Activated naive CD8-positive, alpha-beta T cell treated with anti-CD3 and anti-CD28 coated beads, Interleukin-2, amount 50 U/mL, for 16 hours (primary cell): Measurements from ENCODE around the gene SIGLEC10.

Experiments
- DNase-seq: peaks from one replicate; pipeline ENCODE4 v3.0.0-alpha.2; 2020; ENCODE audit warnings: low read depth, low spot score

SIGLEC10 gene

DNA sequence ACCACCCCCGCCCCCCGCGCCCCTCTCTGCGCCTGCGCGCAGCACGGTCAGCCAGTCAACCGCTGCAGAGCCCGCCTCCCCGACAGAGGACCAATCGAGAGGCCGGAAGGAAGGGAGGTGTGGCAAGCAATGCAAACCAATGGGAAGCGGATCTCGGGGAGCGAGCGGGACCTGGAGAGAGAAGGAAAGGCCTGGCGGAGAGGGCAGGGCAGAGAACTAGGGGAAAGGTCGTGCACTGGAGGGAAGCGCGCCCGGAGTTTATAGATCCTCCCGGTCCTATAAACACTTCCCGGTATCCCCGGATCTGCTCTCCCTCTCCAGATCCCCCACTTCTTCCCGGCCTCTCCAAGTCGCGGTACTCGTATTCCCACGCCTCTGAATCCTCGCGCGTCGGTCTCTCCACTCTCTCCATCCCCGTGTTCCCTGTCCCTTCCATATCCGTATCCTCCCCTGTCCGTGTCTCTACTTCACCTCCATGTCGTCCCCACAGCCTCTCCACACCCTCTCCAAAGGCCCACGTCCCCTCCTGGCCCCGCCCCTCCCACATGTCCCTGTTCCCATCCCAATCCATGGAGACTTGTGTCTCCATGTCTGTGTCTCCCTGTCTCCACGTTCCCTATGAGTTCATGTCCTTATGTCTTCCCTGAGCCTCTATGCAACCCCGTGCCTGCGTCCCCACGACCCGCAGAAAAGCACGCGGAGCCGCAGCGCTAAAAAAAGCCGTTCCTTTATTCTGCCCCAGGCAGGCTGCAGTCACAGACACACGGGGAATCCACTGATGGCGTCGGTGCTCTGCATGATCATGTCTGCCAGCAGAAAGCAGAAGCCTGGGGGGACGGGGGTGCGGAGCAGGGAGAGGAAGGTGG lies 50.8 kb downstream of the SIGLEC10 start:
- peak; percentile 82 for DNase-seq

DNA sequence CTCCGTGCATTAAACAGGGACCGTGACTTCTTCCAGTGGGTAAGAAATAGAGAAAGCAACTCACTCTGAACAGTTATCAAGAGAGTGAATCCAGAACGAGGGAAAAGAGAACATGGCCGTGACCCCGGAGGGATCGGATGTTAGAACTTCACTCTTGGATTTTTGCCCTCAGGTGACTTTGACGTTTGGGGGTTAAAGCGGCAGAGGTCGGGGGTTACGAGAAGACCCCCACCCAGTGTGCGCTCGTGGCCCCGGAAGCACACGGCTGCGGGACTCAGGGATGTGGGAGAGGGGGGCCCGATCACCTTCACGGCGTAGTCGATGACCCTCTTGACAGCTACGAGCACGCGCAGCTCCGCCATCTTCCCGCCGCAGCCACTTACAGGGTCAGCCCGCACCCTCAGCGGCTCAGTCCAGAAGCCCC lies 51.5 kb downstream of the SIGLEC10 start, which contains the start of gene ETFB:
ETFB (minus strand) TSS at position 424 of the 424 bp plus-strand sequence; CDS start at position 362, 62 bp downstream.
- no peak for DNase-seq

DNA sequence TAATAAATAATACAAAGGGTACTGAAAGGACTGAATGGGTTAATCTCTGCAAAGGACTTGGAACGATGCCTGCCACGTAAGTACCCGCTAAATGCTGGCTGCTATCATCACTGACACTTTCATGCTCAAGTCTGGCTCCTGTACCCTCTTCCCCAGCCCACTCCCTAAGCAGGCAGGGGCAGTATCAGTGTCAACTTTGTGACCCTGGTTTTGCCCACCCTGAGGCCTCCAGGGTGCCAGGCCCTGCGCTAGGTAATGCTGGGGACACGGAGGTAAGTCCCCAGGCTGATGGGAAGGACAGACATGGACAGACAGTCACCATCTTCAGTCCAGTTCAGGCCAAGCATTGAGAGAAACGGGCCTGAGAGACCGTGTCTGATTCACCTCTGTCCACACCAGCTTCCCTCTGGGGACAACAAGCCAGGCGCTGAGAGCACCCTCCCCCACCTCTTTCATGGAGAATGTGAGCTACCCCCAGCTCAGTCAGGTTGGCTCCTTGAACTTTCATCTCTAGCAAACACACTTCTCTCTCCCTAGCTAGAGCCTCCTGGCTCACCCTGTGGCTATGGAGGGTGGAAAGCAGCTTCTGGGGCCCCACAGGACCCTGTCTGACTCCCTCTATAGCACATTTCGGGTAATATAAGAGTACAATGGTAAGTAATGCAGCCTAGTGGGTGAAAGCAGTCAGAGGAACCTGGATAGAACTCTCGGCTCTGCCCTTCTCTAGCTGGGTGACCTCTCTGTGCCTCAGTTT lies 52.1 kb downstream of the SIGLEC10 start:
- DNase-seq = no peak

DNA sequence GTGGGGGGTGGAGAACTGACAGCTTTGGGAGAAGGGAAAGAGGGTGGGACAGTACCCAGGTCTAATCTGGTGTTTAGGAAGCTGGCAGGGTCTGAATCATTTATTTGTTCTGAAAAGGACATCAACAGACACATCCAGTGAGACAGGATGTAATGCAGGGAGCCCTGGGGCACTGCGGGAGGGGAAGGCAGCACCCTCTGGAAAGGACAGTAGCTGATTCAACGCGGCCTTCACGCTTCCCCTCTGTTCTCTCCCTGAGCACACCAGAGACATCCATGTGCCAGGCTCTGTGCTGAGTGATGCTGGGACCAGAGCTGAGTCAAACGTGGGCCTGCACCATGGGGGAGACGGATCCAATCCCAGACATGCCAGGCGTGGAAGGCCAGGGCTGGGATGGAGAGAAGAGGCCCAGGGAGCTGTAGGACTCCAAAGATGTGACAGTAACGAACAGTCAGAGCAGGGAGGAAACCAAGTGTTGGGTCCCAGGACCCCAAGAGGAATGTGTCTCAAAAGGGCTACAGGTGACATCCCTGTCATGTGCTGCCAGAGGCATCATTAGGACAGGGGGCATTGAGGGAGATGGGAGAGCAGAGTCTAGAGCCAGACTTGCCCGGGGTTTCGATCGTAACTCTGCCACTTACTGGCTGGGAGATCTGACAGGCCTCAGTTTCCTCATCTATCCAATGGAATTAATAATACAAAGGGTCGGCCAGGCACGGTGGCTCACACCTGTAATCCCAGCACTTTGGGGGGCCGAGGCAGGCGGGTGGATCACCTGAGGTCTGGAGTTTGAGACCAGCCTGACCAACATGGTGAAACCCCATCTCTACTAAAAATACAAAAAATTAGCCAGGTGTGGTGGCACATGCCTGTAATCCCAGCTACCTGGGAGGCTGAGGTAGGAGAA lies 53.0 kb downstream of the SIGLEC10 start:
- DNase-seq = no peak

DNA sequence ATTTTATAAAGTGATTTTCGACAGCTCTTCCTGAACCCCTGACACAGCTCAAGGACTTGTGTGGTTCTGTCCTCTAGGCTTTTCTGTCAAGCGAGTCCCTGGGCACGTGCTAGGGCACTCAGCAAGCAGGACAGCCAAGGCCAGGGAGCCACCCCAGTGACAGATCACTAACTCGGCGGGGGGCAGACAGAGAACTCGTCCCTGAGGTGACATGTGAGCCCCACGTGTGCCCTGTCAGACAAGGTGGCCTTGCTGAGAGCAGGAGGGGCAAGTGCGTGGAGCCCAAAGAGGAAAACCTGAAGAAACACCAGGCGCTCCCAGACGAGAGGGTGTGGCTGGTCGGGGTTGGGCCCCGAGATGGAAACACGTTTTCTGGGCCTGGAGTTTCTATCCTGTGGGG lies 56.2 kb downstream of the SIGLEC10 start:
- DNase-seq = no peak
